ENCODE measurements around the gene THOC2.
"Not testable (repeated sequence)": the region's sequence is repeated elsewhere in the genome, so short reads cannot be mapped to it uniquely, and the experiment has no call there.

THOC2 gene

GRCh38 chrX:123581586-123581985 lies 151.3 kb downstream of the THOC2 start:
- Histone ChIP-seq H3K9me3 (ENCODE audit: control insufficient read depth, insufficient read depth, low read depth, low read length) (no peaks in the 10 kb centered on the region), H3K4me3 (ENCODE audit: low read depth, low read length) (no peak overlapping the region), H3K27ac (ENCODE audit: extremely low read depth, low read depth, low read length) (no peak overlapping the region), H3K36me3 (ENCODE audit: control insufficient read depth in 2 of 2, insufficient read depth in 1 of 2, low read length in 2 of 2) (no peaks in the 10 kb centered on the region), H3K4me1 (ENCODE audit: control insufficient read depth, insufficient read depth, low read length) (no peaks in the 10 kb centered on the region)
- no peak for TF ChIP-seq ZNF792 (tag by site-specific recombination; IDR thresholded peaks at IDR 0.05)
- no peak for TF ChIP-seq ZNF24 (tag by site-specific recombination; IDR thresholded peaks at IDR 0.05)
- TF ChIP-seq ZXDB (tag by site-specific recombination; IDR thresholded peaks at IDR 0.05): no peak
- no peak for TF ChIP-seq ZNF488 (tag by site-specific recombination; IDR thresholded peaks at IDR 0.05)
- ChIA-PET POLR2A (no interaction called here), CTCF (interaction anchor here (0.8 to 1.6 kb wide), 3 partner anchors 9 to 304 kb away, joined by 3 to 4 read pairs (median 3); no protein-coding TSS in a partner anchor)

GRCh38 chrX:123580792-123581191 lies 152.1 kb downstream of the THOC2 start:
- H3K27ac ChIP-seq (ENCODE audit: extremely low read depth, low read depth, low read length): no peak overlapping the region
- no peak overlapping the region for H3K4me3 ChIP-seq (ENCODE audit: low read depth, low read length)
- H3K36me3 ChIP-seq (ENCODE audit: control insufficient read depth in 2 of 2, insufficient read depth in 1 of 2, low read length in 2 of 2): no peaks in the 10 kb centered on the region
- ChIA-PET CTCF (no interaction called here), POLR2A (no interaction called here)
- H3K4me1 ChIP-seq (ENCODE audit: control insufficient read depth, insufficient read depth, low read length): no peaks in the 10 kb centered on the region
- TF ChIP-seq GLIS1 (tag by site-specific recombination; IDR thresholded peaks at IDR 0.05) (no peak), ZNF571 (tag by site-specific recombination; IDR thresholded peaks at IDR 0.05) (no peak), AEBP2 (tag by site-specific recombination; IDR thresholded peaks at IDR 0.05; ENCODE audit: borderline replicate concordance) (no peak), ZSCAN4 (tag by site-specific recombination; IDR thresholded peaks at IDR 0.05) (no peak), ZNF211 (tag by site-specific recombination; IDR thresholded peaks at IDR 0.05; ENCODE audit: low read depth) (no peak), ZNF621 (tag by site-specific recombination; IDR thresholded peaks at IDR 0.05) (no peak), ZNF157 (tag by site-specific recombination; IDR thresholded peaks at IDR 0.05) (no peak), ZNF768 (tag by site-specific recombination; IDR thresholded peaks at IDR 0.05) (no peak), REPIN1 (tag by site-specific recombination; IDR thresholded peaks at IDR 0.05; ENCODE audit: low read depth) (no peak), HOXA7 (CRISPR knock-in tag; IDR thresholded peaks at IDR 0.05; ENCODE audit: borderline replicate concordance) (no peak), ZBTB10 (tag by site-specific recombination; IDR thresholded peaks at IDR 0.05) (no peak)
- no peaks in the 10 kb centered on the region for H3K9me3 ChIP-seq (ENCODE audit: control insufficient read depth, insufficient read depth, low read depth, low read length)

GRCh38 chrX:123574027-123574426 lies 158.8 kb downstream of the THOC2 start:
- POLR2A ChIA-PET; H3K36me3 ChIP-seq (ENCODE audit: control insufficient read depth in 2 of 2, insufficient read depth in 1 of 2, low read length in 2 of 2); H3K4me3 ChIP-seq (ENCODE audit: low read depth, low read length); H3K27ac ChIP-seq (ENCODE audit: extremely low read depth, low read depth, low read length); H3K4me1 ChIP-seq (ENCODE audit: control insufficient read depth, insufficient read depth, low read length); CTCF ChIA-PET; H3K9me3 ChIP-seq (ENCODE audit: control insufficient read depth, insufficient read depth, low read depth, low read length): not testable (repeated sequence)

Measured in HEK293 (cell line).